ENCODE data around the gene MYO3A.
"Not testable (repeated sequence)": the region's sequence is repeated elsewhere in the genome, so short reads cannot be mapped to it uniquely, and the experiment has no call there.

MYO3A gene

DNA sequence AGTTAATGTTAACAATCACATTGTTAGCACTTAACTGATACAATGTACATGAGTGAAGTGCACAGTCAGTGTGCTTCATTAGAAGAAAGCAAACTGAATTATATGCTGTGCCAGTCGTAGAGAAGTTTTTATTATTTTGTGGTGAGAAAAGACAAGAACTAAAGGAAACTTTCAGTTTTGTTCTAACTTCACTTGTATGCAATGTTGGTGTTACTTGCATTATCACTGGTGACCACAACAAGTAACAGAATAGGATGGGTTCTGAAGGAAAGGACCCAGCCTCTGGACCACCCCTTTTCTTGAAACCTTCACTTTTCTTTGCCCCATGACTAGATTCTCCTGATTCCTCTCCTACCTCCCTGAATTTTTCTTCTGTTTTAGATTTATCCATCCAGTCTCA lies 159.2 kb downstream of the MYO3A start:
- no peak for DNase-seq

DNA sequence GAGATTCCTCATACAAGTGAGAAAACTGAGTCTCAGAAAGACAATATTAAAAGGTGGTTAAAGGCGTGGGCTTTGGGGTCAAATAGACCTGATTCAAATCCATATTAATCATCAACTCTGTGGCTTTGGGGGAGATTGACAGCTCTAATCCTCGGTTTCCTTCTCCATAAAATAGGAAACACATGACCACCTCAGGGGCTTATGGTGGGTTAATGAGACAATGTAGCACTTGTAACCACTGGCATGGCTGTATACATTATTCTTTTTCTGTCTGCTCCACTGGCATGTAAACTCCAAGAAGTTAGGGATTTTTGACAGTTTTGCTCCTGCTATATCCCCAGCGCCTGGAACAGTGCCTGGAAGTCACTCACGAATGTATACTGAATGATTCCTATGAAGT lies 161.8 kb downstream of the MYO3A start:
- DNase-seq, result no peak

DNA sequence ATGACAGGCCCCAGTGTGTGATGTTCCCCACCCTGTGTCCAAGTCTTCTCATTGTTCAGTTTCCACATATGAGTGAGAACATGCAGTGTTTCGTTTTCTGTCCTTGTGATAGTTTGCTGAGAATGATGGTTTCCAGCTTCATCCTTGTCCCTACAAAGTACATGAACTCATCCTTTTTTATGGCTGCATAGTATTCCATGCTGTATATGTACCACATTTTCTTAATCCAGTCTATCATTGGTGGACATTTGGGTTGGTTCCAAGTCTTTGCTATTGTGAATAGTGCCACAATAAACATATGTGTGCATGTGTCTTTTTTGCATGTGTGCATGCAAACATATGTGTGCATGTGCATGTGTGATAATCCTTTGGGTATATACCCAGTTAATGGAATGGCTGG lies 163.5 kb downstream of the MYO3A start:
- DNase-seq, result not testable (repeated sequence)

DNA sequence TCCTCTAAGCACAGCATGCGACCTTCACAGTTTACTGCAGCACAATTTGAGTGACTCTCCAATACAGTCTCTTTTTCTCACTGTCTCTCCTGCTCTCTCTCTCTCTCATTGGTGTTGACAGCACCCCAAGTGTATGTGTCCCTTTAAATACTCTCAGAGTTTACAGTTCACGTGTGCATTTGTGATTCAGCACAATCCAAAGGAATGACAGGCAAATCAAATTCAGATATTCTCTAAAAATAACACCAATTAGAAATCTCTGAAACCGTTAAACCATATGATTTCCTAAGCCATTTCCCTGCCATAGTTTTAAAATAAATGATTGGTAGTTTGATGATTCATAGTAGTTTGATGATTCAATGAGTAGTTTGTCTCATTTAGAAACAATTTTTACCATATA lies 178.5 kb downstream of the MYO3A start:
- DNase-seq, result no peak

DNA sequence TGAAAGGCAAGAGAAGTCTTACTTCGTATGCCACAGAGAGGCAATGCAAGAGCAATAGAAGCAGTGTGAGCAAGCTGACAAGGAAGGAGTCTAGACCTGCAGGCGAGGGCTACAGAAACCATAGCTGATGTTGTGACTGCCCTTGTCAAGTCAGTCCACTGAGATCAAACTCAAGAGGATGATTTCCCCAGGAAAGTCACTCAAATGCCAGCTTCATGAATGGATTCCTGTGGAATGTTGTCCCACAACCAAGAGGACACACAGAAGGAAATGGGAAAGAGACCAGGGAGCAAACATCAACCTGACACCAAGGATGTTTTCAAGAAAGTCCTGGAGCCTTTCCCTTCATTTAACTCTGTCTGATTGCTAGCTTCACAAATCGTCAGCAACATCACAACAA lies 204.6 kb downstream of the MYO3A start:
- no peak for DNase-seq

DNA sequence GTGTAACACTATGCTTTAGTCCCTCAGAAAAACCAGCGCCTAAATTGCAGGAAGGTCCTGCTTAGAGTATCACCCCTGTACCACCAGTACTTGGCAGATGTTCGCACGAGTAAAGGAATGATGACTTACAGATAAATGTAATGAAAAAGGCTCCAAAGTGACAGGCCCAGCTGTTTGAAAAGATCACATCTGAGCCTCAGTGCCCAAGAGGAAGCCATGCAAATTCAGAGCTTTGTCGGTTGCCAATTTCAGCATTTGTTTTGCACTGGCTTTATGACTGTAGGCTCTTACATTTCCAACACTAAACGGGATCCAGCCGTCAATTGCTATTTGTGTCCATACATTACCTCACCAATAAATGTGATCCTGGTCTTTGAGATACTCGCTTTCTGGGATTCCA lies 222.0 kb downstream of the MYO3A start:
- no peak for DNase-seq

DNA sequence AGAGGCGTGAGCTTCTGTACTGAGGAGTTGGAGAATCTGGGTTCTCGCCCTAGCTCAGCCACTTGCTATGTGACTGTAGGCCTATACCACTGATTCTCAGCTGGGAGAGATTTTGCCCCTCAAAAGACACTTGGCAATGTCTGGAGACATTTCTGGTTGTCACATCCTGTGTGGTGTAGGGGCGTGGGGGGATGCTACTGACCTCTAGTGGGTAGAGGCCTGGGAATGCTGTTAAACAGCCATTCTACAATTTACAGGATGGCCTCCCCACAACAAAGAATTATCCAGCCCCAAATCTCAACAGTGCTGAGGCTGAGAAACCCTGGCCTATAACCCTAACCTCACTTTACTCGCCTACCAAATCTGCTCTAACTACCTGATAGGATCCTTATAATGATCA lies 223.7 kb downstream of the MYO3A start:
- DNase-seq, result no peak

DNA sequence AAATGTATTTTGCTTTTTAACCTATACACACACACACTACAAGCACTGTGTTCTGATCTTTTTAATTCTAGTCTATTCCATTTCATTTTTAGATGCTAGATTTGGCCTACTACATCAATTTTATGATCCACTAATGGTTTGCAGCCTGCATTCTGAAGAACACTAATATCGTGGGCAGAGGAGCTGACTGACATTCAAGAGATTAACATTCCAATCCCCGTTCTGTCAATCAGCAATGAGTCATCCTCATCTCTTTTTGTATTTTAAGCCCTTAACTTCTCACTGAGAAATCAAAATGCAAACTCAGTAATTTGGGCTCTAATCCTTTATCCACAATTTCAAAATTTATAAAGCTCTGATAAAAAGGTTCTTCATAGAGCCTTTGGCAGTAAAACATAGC lies 235.4 kb downstream of the MYO3A start:
- DNase-seq, result no peak

DNA sequence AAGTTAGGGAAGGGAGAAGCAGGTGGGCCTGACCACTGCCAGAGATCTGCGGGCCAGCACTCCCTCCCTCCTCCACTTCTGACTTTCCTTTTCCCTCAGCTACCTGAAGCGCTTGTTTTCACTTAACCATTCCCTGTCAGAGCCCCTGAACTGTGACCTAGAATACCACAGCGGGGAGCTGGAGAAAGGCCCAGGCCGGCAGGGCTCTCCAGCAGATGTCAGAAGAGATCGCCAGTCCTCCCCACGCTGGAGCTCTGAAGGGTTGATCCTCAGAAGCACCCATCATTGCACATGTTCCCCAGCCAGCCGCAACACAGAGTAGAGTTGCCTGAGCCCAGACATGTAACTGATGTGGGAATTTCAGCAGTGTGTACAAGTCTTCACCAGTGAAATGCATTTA lies 238.1 kb downstream of the MYO3A start:
- no peak for DNase-seq

DNA sequence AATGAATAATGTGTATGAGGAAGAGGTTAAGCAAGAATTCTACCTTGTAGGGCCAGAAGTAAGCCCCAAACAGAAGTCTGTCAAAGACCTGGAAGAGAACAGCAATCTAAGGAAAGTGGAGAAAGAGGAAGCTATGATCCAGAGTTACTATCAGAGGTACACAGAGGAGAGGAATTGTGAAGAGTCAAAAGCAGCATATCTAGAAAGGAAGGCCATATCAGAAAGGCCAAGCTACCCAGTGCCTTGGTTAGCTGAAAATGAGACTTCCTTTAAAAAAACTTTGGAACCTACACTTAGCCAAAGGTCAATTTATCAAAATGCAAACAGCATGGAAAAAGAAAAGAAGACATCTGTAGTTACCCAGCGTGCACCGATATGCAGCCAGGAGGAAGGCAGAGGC lies 239.8 kb downstream of the MYO3A start:
- DNase-seq, result no peak

DNA sequence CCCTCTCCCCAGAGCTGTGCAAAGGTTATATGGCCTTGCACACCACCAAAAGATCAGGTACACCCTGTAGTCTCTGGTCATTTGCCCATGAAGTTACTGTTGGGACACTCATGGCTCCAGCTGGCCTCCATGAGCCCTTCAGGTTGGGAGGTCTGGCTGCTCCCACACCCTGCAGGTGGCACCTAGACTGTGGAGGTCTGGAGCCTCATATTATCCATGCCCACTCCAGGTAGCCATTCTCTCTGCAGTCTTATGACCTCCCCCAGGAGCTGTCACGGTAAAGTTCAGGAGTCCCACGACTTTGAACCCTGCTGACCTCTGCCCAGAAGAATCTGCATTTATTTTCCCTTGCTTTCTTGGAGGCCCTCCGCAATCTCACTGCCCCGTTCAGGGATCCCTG lies 243.3 kb downstream of the MYO3A start:
- DNase-seq, result no peak

DNA sequence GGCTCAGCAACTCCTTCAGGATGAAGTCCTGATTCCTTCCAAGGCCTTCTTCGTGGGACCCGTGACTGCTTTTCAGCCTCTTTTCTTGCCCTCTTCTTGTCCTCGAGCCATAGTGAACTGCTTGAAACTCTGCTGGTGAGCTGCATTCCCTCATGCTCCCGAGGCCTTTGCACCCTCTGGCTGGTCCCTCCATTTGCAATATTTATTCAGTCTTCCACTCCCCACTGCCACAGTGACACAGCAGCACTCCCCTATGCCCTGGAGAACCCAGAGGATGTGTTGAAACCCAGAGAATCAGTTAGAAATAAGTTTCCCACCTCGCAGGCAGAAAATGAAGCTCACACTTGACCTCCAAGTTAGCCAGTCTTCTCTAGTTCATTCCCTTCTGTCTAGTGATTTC lies 260.2 kb downstream of the MYO3A start:
- no peak for DNase-seq

DNA sequence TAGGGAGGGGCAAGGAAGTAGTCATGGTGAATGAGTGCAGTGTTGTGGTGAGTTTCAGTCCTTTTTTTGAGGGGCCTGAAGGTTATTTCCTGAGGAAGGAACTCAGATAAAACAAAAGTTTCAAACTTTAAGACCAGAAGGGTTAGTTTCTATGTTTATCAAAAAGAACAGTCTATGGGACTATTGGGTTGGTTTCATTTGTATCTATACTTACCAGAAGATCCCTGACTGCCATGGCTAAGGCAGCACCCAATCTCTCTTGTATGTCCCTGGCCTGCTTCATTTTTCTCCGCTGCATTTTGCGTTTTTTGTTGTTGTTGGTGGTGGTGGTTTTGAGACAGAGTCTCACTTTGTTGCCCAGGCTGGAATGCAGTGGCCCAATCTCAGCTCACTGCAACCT lies 263.2 kb downstream of the MYO3A start:
- no peak for DNase-seq

DNA sequence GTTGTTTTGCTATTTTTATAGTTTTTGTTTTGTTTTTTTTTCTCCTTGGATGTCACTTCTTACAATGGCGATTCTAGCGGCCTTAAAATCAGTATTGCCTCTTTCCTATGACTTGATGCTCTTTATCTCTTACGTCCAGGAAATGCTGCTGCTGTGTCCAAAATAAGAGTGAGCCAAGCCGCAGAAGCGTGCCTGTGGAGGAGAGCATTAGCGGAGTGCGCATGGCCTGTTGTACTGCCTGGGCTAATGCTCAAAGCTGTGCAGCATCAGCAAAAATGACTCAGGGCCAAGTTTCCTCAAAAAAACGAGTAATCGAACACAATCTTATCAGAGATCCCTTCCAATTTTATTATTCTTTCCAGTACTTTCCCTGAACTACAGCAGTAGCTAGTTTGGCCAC lies 264.1 kb downstream of the MYO3A start:
- no peak for DNase-seq

DNA sequence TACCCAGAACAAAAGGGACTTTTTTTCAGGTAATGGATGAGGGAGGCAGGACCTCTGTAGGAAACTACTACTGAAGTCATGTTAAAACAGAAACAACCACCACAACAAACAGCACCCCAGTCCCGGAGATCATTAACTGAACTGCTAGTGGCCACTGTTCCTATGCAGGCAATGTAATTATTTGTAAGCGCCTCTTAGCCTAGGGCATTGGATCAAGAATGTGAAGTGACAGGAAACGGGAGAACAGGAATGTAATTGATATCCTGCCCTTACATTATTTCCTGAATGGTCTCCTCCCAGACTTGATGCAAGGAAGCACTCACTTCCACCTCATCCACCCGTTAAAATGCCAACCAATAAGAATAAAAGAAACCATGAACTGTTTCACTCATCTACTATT lies 265.8 kb downstream of the MYO3A start:
- DNase-seq, result no peak

DNA sequence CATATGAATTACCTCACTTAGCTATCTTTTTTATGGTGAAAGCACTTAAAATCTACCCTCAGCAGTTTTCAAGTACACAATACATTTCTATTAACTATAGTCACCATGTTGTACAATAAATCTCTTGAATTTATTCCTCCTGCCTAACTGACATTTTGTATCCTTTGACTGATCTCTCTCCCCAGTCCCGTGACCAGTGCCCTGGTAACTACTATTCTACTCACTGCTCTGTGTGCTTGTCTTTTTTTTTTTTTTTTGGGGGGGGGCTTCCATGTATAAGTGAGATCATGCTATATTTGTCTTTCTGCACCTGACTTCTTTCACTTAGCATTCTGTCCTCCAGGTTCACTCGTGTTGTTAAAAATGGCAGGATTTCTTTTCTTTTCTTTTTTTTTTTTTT lies 271.2 kb downstream of the MYO3A start:
- no peak for DNase-seq

DNA sequence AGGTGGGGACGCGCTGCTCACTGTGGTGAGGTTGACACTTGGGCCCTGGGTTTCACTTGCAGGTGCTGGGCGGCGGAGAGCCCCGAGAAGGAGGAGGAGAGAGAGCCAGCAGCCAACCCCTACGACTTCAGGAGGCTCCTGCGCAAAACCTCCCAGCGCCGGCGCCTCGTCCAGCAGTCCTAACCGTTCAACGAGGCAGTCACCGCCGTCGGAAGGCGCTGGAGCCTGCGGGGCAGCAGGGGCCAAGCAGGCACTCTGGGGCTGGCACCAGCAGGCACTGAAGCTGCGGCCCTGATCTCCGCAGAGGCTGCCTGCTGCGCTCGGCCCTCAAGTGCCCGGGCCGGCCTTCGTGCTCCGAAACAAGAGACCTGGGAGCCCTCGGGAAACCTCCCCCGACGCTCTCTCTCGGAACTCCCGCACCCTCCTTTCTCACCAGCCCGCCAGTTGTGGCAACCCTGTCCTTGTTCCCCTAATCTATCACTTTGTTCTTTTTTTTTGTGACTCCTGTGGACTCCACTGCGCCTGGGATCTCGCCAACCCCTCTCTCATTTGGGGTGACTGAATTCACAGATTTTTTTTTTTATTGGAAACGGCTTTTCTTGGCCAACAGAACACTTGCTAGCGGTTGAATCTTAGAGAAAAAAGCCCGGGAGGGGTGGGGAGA lies 277.9 kb downstream of the MYO3A start:
- no peak for DNase-seq

DNA sequence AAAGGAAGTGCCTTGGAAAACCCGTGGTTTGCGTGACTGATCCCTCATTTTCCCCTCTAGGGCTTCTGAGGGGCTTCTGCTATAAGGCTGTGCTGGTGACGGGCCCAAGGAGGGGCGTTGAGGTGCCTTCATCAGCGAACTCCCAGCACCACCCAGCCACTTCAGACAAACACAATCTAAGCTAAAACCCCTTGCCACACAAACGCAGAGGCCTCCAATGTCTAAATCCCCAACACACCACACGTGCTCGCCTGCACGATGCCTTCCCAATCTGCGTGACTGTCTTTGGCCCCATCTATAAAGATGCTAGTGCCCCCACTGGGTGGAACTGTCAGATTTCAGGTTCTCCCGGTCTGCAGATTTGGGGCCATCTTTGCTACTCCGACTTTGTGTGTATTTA lies 278.5 kb downstream of the MYO3A start:
- no peak for DNase-seq

DNA sequence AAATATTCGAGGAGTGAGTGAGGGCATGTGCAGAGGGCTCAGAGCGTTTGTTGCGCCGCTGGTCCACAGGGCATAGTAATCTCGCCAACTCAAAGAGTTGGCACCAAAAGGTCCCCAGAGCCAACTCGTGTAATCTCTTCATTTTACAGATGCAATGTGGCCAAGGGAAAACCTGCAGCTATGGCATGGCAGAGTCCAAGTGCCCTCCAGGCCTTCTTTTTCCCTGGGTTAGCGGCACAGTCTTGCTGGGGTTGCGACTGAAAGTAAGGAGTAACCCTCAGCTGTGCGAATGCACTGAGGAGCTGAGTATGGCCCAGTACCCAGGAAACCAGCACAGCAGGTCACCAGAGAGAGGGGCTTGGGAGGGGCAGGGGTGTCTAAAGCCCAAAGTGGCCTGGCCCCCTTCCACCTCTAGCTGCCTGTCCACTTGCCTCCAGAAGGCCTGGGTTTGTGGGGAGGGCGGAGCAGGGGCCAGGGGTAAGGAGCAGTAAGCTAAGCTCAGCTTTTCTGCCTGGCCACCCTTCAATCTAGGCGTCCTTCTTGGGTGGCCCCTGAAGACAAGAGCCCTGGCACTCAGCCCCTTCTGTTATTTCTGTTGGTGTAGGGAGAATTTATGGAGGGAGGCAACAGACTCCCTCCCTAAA lies 279.2 kb downstream of the MYO3A start:
- no peak for DNase-seq

DNA sequence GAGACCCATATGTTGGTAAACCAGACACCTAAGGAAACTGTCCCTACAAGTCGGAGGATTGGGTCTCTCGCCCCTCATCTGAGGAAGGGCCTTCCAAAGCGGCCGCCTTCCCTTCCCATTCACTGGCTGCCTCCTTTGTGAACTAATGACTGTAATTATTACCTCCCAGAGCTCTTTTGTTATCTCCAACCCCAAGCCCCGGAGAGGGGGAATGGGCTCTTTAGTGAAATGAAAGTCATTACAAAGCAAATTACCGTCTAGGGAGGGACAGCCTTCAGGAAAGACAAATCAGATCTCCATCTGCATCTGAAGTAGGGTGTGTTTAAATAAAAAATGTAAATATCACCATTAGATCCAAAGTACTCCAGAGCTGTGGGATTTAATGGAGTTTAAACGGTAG lies 280.0 kb downstream of the MYO3A start:
- DNase-seq, result no peak

DNA sequence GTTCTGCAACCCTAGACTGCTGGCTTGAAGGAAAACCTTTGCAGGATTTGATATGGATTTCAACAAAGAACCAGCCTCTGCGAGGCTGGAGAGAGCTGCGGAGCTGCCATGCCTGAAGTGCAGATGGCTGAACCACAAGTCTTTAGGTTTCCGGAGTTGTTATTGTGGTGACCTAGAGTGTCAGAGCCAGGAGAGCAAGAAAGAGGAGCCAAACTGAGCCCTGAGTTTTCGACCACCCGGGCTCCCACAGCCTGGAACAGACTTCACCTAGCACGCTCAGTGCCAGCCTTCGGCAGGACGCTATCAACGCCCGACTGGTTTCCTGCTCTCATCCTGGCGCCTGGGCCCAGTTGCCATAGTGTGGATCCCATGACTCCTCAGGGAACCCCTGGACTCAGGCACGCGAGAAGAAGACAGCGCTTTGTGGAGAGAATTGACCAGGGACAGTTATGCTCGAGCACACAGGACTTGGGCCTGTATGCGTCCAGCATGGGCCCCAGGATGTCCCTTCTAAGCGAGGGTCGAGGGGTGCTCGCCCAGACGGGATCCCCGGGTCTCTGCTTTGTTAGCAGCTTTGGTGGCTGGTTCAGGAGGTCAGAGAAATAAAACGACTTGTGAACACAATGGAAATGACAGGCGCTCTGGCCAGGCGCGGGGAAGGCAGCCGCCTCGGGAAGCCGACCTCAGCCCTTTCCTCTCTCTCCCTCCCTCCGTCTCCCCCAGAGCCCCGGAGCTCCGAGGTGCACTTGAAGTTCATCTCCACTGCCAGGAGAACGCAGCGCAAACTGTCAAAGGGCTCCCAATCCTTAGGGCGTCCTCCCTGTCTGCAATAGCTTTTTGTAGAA lies 280.7 kb downstream of the MYO3A start:
- DNase-seq, result no peak

DNA sequence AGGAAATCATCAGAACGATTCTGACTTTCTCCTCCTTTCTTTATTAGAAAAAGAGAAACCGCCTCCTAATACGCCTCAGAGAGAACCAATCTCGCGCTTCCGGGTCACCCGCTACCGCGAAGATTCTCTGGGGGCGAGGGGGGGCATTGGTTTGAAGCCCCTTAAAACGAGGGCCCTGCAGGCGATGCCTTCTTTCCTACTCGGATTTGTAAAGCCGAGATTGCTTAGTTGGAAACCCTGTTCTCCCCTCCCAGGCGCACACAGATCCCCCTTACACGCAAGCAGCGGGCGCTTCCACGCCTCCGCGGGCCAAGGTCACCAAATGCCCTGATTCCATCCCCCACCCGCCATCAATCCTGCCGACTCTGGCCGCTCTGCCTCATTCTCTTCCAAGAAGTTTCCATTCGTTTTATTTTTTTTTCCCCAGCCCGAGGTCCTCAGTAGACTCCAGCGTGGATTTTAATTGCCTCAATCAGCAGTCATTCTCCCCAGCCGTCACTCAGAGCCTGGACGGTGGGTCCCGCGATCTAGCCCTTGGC lies 281.4 kb downstream of the MYO3A start:
- no peak for DNase-seq

DNA sequence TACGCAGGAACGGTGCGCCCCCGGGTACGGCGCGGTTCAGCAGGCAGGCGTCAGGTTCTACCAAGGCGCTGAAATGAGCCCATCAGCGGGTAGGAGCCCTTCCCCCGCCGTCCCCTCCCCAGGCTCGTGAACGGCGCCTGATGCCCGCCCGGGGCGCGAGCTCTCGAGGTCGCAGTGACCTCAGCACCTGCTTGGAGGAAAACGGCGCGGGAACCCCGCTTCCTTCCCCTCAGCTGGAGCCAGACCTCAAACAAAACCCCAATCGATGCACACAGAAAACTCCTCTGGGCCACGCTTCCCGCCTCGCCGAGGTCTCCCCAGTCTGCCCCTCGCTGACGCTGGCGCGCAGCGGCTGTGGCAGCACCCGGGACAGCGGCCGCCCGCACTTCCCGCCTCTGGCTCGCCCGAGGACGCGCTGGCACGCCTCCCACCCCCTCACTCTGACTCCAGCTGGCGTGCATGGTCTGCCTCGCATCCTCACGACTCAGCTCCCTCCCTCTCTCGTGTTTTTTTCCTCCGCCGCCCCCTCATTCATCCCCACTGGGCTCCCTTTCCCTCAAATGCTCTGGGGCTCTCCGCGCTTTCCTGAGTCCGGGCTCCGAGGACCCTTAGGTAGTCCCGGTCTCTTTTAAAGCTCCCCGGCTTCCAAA lies 282.0 kb downstream of the MYO3A start:
- no peak for DNase-seq
